Ovary (tissue), 3 donors: ENCODE measurements around the gene TMEM132D.

ENCODE experiments used
- EP300 ChIP-seq: sonication (generic); formaldehyde crosslinking; IDR thresholded peaks from one replicate; pipeline ENCODE4 v1.6.1; 2017; ENCODE audit warnings: antibody characterized with exemption
- TF ChIP-seq, protein P1 (sequence below), 3 donors: fragments of 450-650 bp in 2 of 3; fragments of 200-600 bp in 1 of 3; IDR thresholded peaks; one replicate each; pipeline versions ENCODE4 v1.5.1 to v1.8.0; 2016 to 2022; ENCODE audit warnings: antibody characterized with exemption in 3 of 3, mild to moderate bottlenecking in 1 of 3
- donor health status: DM: no; HTN: no; CAD: no.

DNA sequence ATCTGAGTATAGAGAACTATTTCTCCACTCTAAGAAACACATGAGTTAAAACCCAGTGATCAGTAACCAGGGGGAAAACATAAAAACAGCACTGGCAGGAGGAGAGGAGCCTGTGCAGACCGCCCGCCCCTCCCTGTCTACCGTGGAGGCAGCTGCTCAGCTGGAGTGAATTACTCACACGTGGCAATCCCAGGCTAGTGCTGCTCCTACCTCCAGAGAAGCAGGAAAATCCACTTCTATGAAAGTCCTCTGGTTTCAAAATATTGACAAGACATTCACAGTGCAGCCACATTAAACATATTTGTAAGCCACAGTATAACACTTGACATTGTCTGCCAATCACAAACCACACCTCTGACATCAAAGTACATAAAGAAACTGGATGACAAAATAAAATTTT, 16.7 kb downstream of the TMEM132D start:
- TF ChIP-seq, protein P1, sequence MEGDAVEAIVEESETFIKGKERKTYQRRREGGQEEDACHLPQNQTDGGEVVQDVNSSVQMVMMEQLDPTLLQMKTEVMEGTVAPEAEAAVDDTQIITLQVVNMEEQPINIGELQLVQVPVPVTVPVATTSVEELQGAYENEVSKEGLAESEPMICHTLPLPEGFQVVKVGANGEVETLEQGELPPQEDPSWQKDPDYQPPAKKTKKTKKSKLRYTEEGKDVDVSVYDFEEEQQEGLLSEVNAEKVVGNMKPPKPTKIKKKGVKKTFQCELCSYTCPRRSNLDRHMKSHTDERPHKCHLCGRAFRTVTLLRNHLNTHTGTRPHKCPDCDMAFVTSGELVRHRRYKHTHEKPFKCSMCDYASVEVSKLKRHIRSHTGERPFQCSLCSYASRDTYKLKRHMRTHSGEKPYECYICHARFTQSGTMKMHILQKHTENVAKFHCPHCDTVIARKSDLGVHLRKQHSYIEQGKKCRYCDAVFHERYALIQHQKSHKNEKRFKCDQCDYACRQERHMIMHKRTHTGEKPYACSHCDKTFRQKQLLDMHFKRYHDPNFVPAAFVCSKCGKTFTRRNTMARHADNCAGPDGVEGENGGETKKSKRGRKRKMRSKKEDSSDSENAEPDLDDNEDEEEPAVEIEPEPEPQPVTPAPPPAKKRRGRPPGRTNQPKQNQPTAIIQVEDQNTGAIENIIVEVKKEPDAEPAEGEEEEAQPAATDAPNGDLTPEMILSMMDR (IDR thresholded peaks at IDR 0.05): no peak
- no peak for TF ChIP-seq EP300
